ENCODE results near the gene EHD1. TPM values are rescaled to one million over a fixed set of nuclear protein-coding genes. Genes with fewer than 3 reads are reported as not detected.

The EHD1 gene
- total and polyA plus RNA-seq, 5 experiments from 2014 or later: 137 to 226 (median 164) TPM

- DNase-seq (no peak), ATAC-seq (no peak)
- peak overlapping the region; percentile 81 to 91 (median 87) for H3K4me3 Mint-ChIP-seq
- H3K4me1 Mint-ChIP-seq: peaks cover 20 to 51% (median 47%) of the 10 kb centered on the region in 4 donors
- peaks cover 0 to 35% (median 11%) of the 10 kb centered on the region in 3 donors for H3K36me3 Mint-ChIP-seq
- POLR2A ChIA-PET: interaction anchor here (0.5 to 7.3 kb wide), 11 partner anchors 10 to 314 kb away, joined by 3 to 135 read pairs (median 8); partner anchors contain the start of genes CDC42BPG, RASGRP2, SF1 and ZNHIT2
- no peaks in the 10 kb centered on the region for H3K27me3 Mint-ChIP-seq
- no peaks in the 10 kb centered on the region for H3K9me3 Mint-ChIP-seq
- H3K27ac Mint-ChIP-seq: peak overlapping the region; percentile 79 to 95 (median 92)
Observed at GRCh38 chr11:64803846-64804345, 74.5 kb downstream of the EHD1 start.

GRCh38 chr11:64803158-64803845 is 75.1 kb downstream of the EHD1 start, which contains the start of gene MAP4K2:
TSS of gene MAP4K2 (minus strand) at chr11:64803214. CDS start at chr11:64803149, 65 bp downstream.
- Mint-ChIP-seq H3K9me3 (no peaks in the 10 kb centered on the region), H3K4me1 (peaks cover 22 to 52% (median 46%) of the 10 kb centered on the region in 4 donors), H3K4me3 (peak within 1 kb of the TSS; percentile 81 to 91 (median 87)), H3K36me3 (peaks cover 0 to 37% (median 11%) of the 10 kb centered on the region in 3 donors), H3K27me3 (no peaks in the 10 kb centered on the region), H3K27ac (peak within 1 kb of the TSS; percentile 79 to 95 (median 92))
- peak; percentile 86 to 89 for ATAC-seq
- POLR2A ChIA-PET: interaction anchor here (0.6 to 7.3 kb wide), 17 partner anchors 8 to 314 kb away, joined by 3 to 135 read pairs (median 6); partner anchors contain the start of genes CDC42BPG, EHD1, MEN1 and RASGRP2
- peak; percentile 72 to 95 (median 84) for DNase-seq

GRCh38 chr11:64802370-64803157 is 75.9 kb downstream of the EHD1 start:
- peaks cover 0 to 38% (median 11%) of the 10 kb centered on the region in 3 donors for H3K36me3 Mint-ChIP-seq
- ATAC-seq (peak; percentile 47 to 61), DNase-seq (peak in 5 of 10 donors; percentile 24 to 50 (median 40))

More at GRCh38 chr11:64802370-64803157, 75.9 kb downstream of the EHD1 start:
- H3K4me3 Mint-ChIP-seq: peak overlapping the region; percentile 73 to 89 (median 81)
- POLR2A ChIA-PET: interaction anchor here (0.6 to 7.3 kb wide), 20 partner anchors 8 to 315 kb away, joined by 3 to 135 read pairs (median 6); partner anchors contain the start of genes CDC42BPG, EHD1, MEN1 and RASGRP2
- no peaks in the 10 kb centered on the region for H3K9me3 Mint-ChIP-seq
- no peaks in the 10 kb centered on the region for H3K27me3 Mint-ChIP-seq
- H3K4me1 Mint-ChIP-seq: peaks cover 19 to 49% (median 41%) of the 10 kb centered on the region in 4 donors
- peak overlapping the region; percentile 68 to 93 (median 88) for H3K27ac Mint-ChIP-seq

Small RNA genes lying within 50 kb of the gene (microRNA-seq; reads per million reads assigned to microRNA genes)
- gene MIR6749 (ENCODE audit: borderline microRNAs expressed) (1.0 reads per million), gene MIR6750 (ENCODE audit: borderline microRNAs expressed) (not detected)

Other genes with a start within 250 kb of the EHD1 start
- under 1 TPM in 1 of 2 experiments, not detected in 1; 0.21 TPM for gene NRXN2, start 155.4 kb downstream of the EHD1 start, total RNA-seq
- gene NRXN2, start 155.4 kb downstream of the EHD1 start, polyA plus RNA-seq: not detected
- gene RASGRP2, start 134.5 kb downstream of the EHD1 start, total RNA-seq: 100 to 1,000 TPM; 679 to 682 TPM
- 100 to 1,000 TPM; 168 to 253 (median 185) TPM for gene RASGRP2, start 134.5 kb downstream of the EHD1 start, polyA plus RNA-seq
- 10 to 100 TPM; 13.0 to 18.4 TPM for gene PYGM, start 118.6 kb downstream of the EHD1 start, total RNA-seq
- under 1 TPM; 0.09 to 0.50 (median 0.49) TPM for gene PYGM, start 118.6 kb downstream of the EHD1 start, polyA plus RNA-seq
- 1,000 to 10,000 TPM; 1,030 to 1,057 TPM for gene SF1, start 100.1 kb downstream of the EHD1 start, total RNA-seq
- gene SF1, start 100.1 kb downstream of the EHD1 start, polyA plus RNA-seq: 100 to 1,000 TPM in 1 of 3 donors, 10 to 100 TPM in 2; 87.0 to 138 (median 96.6) TPM
- gene MAP4K2, start 75.4 kb downstream of the EHD1 start, total RNA-seq: 100 to 1,000 TPM; 128 to 135 TPM
- 10 to 100 TPM; 26.6 to 55.5 (median 30.3) TPM for gene MAP4K2, start 75.4 kb downstream of the EHD1 start, polyA plus RNA-seq
- gene MEN1, start 68.1 kb downstream of the EHD1 start, total RNA-seq: 10 to 100 TPM; 50.7 to 54.1 TPM
- gene MEN1, start 68.1 kb downstream of the EHD1 start, polyA plus RNA-seq: 10 to 100 TPM; 22.1 to 57.4 (median 36.1) TPM
- gene CDC42BPG, start 34.0 kb downstream of the EHD1 start, total RNA-seq: 10 to 100 TPM in 1 of 2 experiments, 1 to 10 TPM in 1; 9.0 to 10.3 TPM
- gene CDC42BPG, start 34.0 kb downstream of the EHD1 start, polyA plus RNA-seq: under 1 TPM; 0.09 to 0.38 (median 0.13) TPM
- 10 to 100 TPM; 39.5 to 41.4 TPM for gene ATG2A, start 38.6 kb upstream of the EHD1 start, total RNA-seq
- gene ATG2A, start 38.6 kb upstream of the EHD1 start, polyA plus RNA-seq: 1 to 10 TPM; 3.4 to 4.2 (median 3.6) TPM
- 10 to 100 TPM; 13.4 to 16.0 TPM for gene PPP2R5B, start 46.1 kb upstream of the EHD1 start, total RNA-seq
- gene PPP2R5B, start 46.1 kb upstream of the EHD1 start, polyA plus RNA-seq: 1 to 10 TPM; 4.7 to 6.6 (median 5.3) TPM
- gene GPHA2, start 57.3 kb upstream of the EHD1 start, total RNA-seq: under 1 TPM; 0.55 to 0.69 TPM
- gene GPHA2, start 57.3 kb upstream of the EHD1 start, polyA plus RNA-seq: not detected
- 1 to 10 TPM; 1.9 to 2.4 TPM for gene MAJIN, start 93.5 kb upstream of the EHD1 start, total RNA-seq
- gene MAJIN, start 93.5 kb upstream of the EHD1 start, polyA plus RNA-seq: under 1 TPM in 2 of 3 donors, not detected in 1; 0.48 to 0.84 TPM
- gene BATF2, start 118.3 kb upstream of the EHD1 start, total RNA-seq: not detected
- not detected for gene BATF2, start 118.3 kb upstream of the EHD1 start, polyA plus RNA-seq
- 10 to 100 TPM; 37.0 to 38.4 TPM for gene ARL2, start 135.5 kb upstream of the EHD1 start, total RNA-seq
- gene ARL2, start 135.5 kb upstream of the EHD1 start, polyA plus RNA-seq: 100 to 1,000 TPM; 108 to 135 (median 122) TPM
- gene SNX15, start 148.8 kb upstream of the EHD1 start, total RNA-seq: 10 to 100 TPM; 27.3 to 29.6 TPM
- gene SNX15, start 148.8 kb upstream of the EHD1 start, polyA plus RNA-seq: 10 to 100 TPM; 10.5 to 11.9 (median 11.9) TPM
- gene SAC3D1, start 162.6 kb upstream of the EHD1 start, total RNA-seq: 1 to 10 TPM; 6.7 to 9.4 TPM
- gene SAC3D1, start 162.6 kb upstream of the EHD1 start, polyA plus RNA-seq: 10 to 100 TPM in 2 of 3 donors, 1 to 10 TPM in 1; 6.7 to 13.9 (median 10.7) TPM
- gene NAALADL1, start 179.9 kb upstream of the EHD1 start, total RNA-seq: 10 to 100 TPM; 30.1 to 33.9 TPM
- gene NAALADL1, start 179.9 kb upstream of the EHD1 start, polyA plus RNA-seq: 10 to 100 TPM; 14.0 to 22.2 (median 14.3) TPM
- 1 to 10 TPM in 1 of 2 experiments, under 1 TPM in 1; 0.60 to 1.0 TPM for gene CDCA5, start 205.4 kb upstream of the EHD1 start, total RNA-seq
- under 1 TPM; 0.22 to 0.90 (median 0.35) TPM for gene CDCA5, start 205.4 kb upstream of the EHD1 start, polyA plus RNA-seq
- 10 to 100 TPM; 49.4 to 50.5 TPM for gene ZFPL1, start 205.6 kb upstream of the EHD1 start, total RNA-seq
- 10 to 100 TPM; 21.5 to 33.1 (median 24.9) TPM for gene ZFPL1, start 205.6 kb upstream of the EHD1 start, polyA plus RNA-seq
- gene VPS51, start 217.6 kb upstream of the EHD1 start, total RNA-seq: 100 to 1,000 TPM; 258 to 274 TPM
- gene VPS51, start 217.6 kb upstream of the EHD1 start, polyA plus RNA-seq: 100 to 1,000 TPM in 2 of 3 donors, 10 to 100 TPM in 1; 70.2 to 111 (median 106) TPM
- gene TM7SF2, start 233.3 kb upstream of the EHD1 start, total RNA-seq: 10 to 100 TPM; 29.0 to 29.2 TPM
- 10 to 100 TPM; 17.4 to 22.6 (median 21.2) TPM for gene TM7SF2, start 233.3 kb upstream of the EHD1 start, polyA plus RNA-seq
- 10 to 100 TPM; 16.6 to 17.9 TPM for gene ZNHIT2, start 239.1 kb upstream of the EHD1 start, total RNA-seq
- gene ZNHIT2, start 239.1 kb upstream of the EHD1 start, polyA plus RNA-seq: 10 to 100 TPM; 24.3 to 33.1 (median 29.8) TPM
- gene FAU, start 243.5 kb upstream of the EHD1 start, total RNA-seq: 1,000 to 10,000 TPM; 1,487 to 1,501 TPM
- 1,000 to 10,000 TPM; 1,097 to 1,366 (median 1,350) TPM for gene FAU, start 243.5 kb upstream of the EHD1 start, polyA plus RNA-seq
- 10 to 100 TPM; 76.0 to 76.2 TPM for gene MRPL49, start 243.7 kb upstream of the EHD1 start, total RNA-seq
- gene MRPL49, start 243.7 kb upstream of the EHD1 start, polyA plus RNA-seq: 10 to 100 TPM; 78.9 to 96.9 (median 90.1) TPM